SJCRH30 (cell line): ENCODE results near the gene PHYHD1. TPM values are rescaled to one million over a fixed set of nuclear protein-coding genes. Genes with fewer than 3 reads are reported as not detected.
"Not testable (repeated sequence)": the region's sequence is repeated elsewhere in the genome, so short reads cannot be mapped to it uniquely, and the experiment has no call there.

Experiments
- DNase-seq, 2 experiments: peaks; one replicate each; pipeline ENCODE4 v3.0.0-alpha.2; 2015 to 2020
- H3K27ac ChIP-seq: fragments of 250-450 bp; sonication (Bioruptor Pico); 2 replicates; pipeline ENCODE4 v1.5.1; 2020; ENCODE audit warnings: mild to moderate bottlenecking, moderate library complexity
- H3K27me3 ChIP-seq: fragments of 250-450 bp; sonication (Bioruptor Pico); 2 replicates; pipeline ENCODE4 v1.5.1; 2020; ENCODE audit warnings: mild to moderate bottlenecking, moderate library complexity
- H3K36me3 ChIP-seq: fragments of 250-450 bp; sonication (Bioruptor Pico); 2 replicates; pipeline ENCODE4 v1.5.1; 2020; ENCODE audit warnings: mild to moderate bottlenecking, moderate library complexity
- H3K4me1 ChIP-seq: fragments of 250-450 bp; sonication (Bioruptor Pico); 2 replicates; pipeline ENCODE4 v1.5.1; 2020; ENCODE audit warnings: mild to moderate bottlenecking, moderate library complexity
- H3K4me3 ChIP-seq: fragments of 250-450 bp; sonication (Bioruptor Pico); 2 replicates; pipeline ENCODE4 v1.5.1; 2020; ENCODE audit warnings: mild to moderate bottlenecking, moderate library complexity
- H3K9me3 ChIP-seq: fragments of 250-450 bp; sonication (Bioruptor Pico); replicated peaks from 2 replicates; pipeline ENCODE4 v1.5.1; 2020; ENCODE audit warnings: mild to moderate bottlenecking, moderate library complexity
- total RNA-seq: library from RNA; depleted of rRNA; stranded (reverse); fragments of >200 nt; shearing (Covaris generic); gene quantifications from 2 replicates; pipeline ENCODE4 v1.2.3, GENCODE V29; 2014; rRNA removed

PHYHD1 gene
- total RNA-seq, 1 experiment from 2014 or later = 23.2 TPM

DNA sequence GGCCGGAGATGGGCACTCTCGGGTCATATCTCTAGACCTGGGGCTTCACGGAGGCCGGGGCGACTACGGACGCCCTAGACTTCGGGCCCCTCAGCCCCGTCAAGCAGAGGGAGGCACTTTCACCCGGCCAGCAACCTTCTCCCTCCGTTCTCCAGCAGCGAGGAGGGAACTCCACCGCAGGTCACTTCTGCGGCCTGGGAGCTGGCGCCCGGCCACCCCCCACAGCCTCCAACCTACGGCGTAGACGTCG lies 26.4 kb downstream of the PHYHD1 start:
- H3K36me3 ChIP-seq = peaks cover 32% of the 10 kb centered on the region
- H3K9me3 ChIP-seq = no peaks in the 10 kb centered on the region
- no peaks in the 10 kb centered on the region for H3K27me3 ChIP-seq
- DNase-seq = no peak
- H3K27ac ChIP-seq = peak overlapping the region; percentile 82
- peaks cover 6% of the 10 kb centered on the region for H3K4me1 ChIP-seq
- peak overlapping the region; percentile 95 for H3K4me3 ChIP-seq

- Histone ChIP-seq H3K4me3 (peak within 1 kb of the TSS; percentile 95), H3K36me3 (peaks cover 36% of the 10 kb centered on the region), H3K4me1 (peaks cover 6% of the 10 kb centered on the region), H3K27me3 (no peaks in the 10 kb centered on the region; the same call in 1 of the 2 replicates), H3K9me3 (no peaks in the 10 kb centered on the region), H3K27ac (peak within 1 kb of the TSS; percentile 82)
- DNase-seq = peak; percentile 97
Measured at GRCh38 chr9:128947527-128948301, 26.9 kb downstream of the PHYHD1 start, which contains the start of the genes DOLK and NUP188. Gene DOLK (minus strand): TSS chr9:128947603. CDS start chr9:128947303, 300 bp downstream. Gene NUP188 (plus strand): TSS chr9:128947699. CDS start chr9:128947720, 21 bp downstream.

GRCh38 chr9:128961403-128961802 lies 40.6 kb downstream of the PHYHD1 start:
- not testable (repeated sequence) for H3K4me1 ChIP-seq, H3K27ac ChIP-seq, H3K4me3 ChIP-seq, H3K27me3 ChIP-seq, DNase-seq, H3K9me3 ChIP-seq
- peaks cover 86% of the 10 kb centered on the region for H3K36me3 ChIP-seq

DNA sequence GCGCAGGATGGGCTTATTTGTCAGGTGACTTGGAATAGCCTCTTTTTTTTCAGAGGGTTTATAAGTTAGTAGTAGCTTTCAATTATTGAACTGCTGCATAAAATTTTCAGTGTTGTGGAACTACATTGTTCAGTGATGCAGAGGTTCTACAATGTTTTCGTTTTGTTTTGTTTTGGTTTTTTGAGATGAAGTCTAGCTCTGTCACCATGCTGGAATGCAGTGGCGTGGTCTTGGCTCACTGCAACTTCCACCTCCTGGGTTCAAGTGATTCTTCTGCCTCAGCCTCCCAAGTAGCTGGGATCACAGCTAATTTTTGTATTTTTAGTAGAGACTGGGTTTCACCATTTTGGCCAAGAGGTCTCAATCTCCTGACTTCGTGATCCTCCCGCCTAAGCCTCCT lies 48.7 kb downstream of the PHYHD1 start:
- DNase-seq = no peak
- Histone ChIP-seq H3K4me3 (no peak overlapping the region), H3K4me1 (no peaks in the 10 kb centered on the region), H3K27me3 (no peaks in the 10 kb centered on the region), H3K36me3 (peaks cover 94% of the 10 kb centered on the region), H3K9me3 (no peaks in the 10 kb centered on the region), H3K27ac (no peak overlapping the region)

GRCh38 chr9:128972956-128973355 lies 52.2 kb downstream of the PHYHD1 start:
- DNase-seq = no peak
- Histone ChIP-seq H3K27me3 (no peaks in the 10 kb centered on the region), H3K4me3 (no peak overlapping the region), H3K27ac (no peak overlapping the region), H3K36me3 (peaks cover 95% of the 10 kb centered on the region), H3K4me1 (no peaks in the 10 kb centered on the region), H3K9me3 (no peaks in the 10 kb centered on the region)

GRCh38 chr9:128979111-128979510 lies 58.3 kb downstream of the PHYHD1 start:
- Histone ChIP-seq H3K27me3 (no peaks in the 10 kb centered on the region), H3K4me3 (no peak overlapping the region), H3K4me1 (no peaks in the 10 kb centered on the region), H3K36me3 (peaks cover 88% of the 10 kb centered on the region), H3K27ac (no peak overlapping the region), H3K9me3 (no peaks in the 10 kb centered on the region)
- no peak for DNase-seq

- no peak for DNase-seq
- Histone ChIP-seq H3K9me3 (no peaks in the 10 kb centered on the region), H3K4me3 (no peak overlapping the region), H3K4me1 (peaks cover 14% of the 10 kb centered on the region), H3K27ac (no peak overlapping the region), H3K27me3 (no peaks in the 10 kb centered on the region), H3K36me3 (peaks cover 88% of the 10 kb centered on the region)
Measured at GRCh38 chr9:128983536-128983935, 62.8 kb downstream of the PHYHD1 start.

GRCh38 chr9:128986671-128987070 lies 65.9 kb downstream of the PHYHD1 start:
- no peak overlapping the region for H3K4me3 ChIP-seq
- no peaks in the 10 kb centered on the region for H3K9me3 ChIP-seq
- H3K36me3 ChIP-seq = peaks cover 89% of the 10 kb centered on the region
- peaks cover 14% of the 10 kb centered on the region for H3K4me1 ChIP-seq
- H3K27me3 ChIP-seq = no peaks in the 10 kb centered on the region
- H3K27ac ChIP-seq = no peak overlapping the region
- no peak for DNase-seq

DNA sequence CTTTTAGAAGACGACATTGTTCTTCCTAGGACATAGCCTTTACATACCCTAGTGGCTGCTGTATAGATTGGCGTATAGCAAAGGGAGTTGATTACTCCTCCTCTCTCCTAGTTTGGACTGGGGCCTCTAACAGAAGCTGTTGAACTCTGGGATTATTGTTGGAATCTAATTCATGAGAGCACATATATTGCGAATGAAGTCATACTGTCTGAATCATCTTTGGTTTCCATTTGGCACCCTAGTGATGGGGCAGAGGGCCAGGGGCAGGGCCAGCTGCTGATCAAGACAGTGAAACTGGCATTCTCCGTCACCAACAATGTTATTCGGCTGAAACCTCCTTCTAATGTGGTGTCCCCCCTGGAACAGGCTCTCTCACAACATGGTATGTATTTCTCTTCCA lies 67.0 kb downstream of the PHYHD1 start:
- H3K27me3 ChIP-seq = no peaks in the 10 kb centered on the region
- peak overlapping the region; percentile 25 for H3K27ac ChIP-seq
- DNase-seq = peak; percentile 65 to 75
- H3K4me3 ChIP-seq = no peak overlapping the region
- H3K36me3 ChIP-seq = peaks cover 86% of the 10 kb centered on the region
- H3K9me3 ChIP-seq = no peaks in the 10 kb centered on the region
- H3K4me1 ChIP-seq = peaks cover 14% of the 10 kb centered on the region

Other genes with a start within 250 kb of the PHYHD1 start
- gene SET, start 231.8 kb upstream of the PHYHD1 start, total RNA-seq = 1,089 and 1,149 TPM in 2 replicates
- 15.8 and 20.2 TPM in 2 replicates for gene PKN3, start 218.5 kb upstream of the PHYHD1 start, total RNA-seq
- gene ZDHHC12, start 196.9 kb upstream of the PHYHD1 start, total RNA-seq = 35.0 and 37.4 TPM in 2 replicates
- gene ZER1, start 149.1 kb upstream of the PHYHD1 start, total RNA-seq = 18.8 and 19.9 TPM in 2 replicates
- gene TBC1D13, start 133.7 kb upstream of the PHYHD1 start, total RNA-seq = 21.0 and 21.3 TPM in 2 replicates
- 14.8 and 21.2 TPM in 2 replicates for gene ENDOG, start 102.5 kb upstream of the PHYHD1 start, total RNA-seq
- 38.3 and 38.5 TPM in 2 replicates for gene SPOUT1, start 91.2 kb upstream of the PHYHD1 start, total RNA-seq
- gene KYAT1, start 39.0 kb upstream of the PHYHD1 start, total RNA-seq = 8.4 and 9.4 TPM in 2 replicates
- gene LRRC8A, start 38.8 kb upstream of the PHYHD1 start, total RNA-seq = 50.8 and 54.2 TPM in 2 replicates
- gene DOLK, start 26.6 kb downstream of the PHYHD1 start, total RNA-seq = 21.9 and 24.9 TPM in 2 replicates
- gene NUP188, start 26.7 kb downstream of the PHYHD1 start, total RNA-seq = 132 and 136 TPM in 2 replicates
- 21.1 and 26.7 TPM in 2 replicates for gene SH3GLB2, start 107.3 kb downstream of the PHYHD1 start, total RNA-seq
- 28.9 and 32.5 TPM in 2 replicates for gene MIGA2, start 115.6 kb downstream of the PHYHD1 start, total RNA-seq
- 39.0 and 42.7 TPM in 2 replicates for gene DOLPP1, start 160.1 kb downstream of the PHYHD1 start, total RNA-seq
- 13.9 and 15.2 TPM in 2 replicates for gene CRAT, start 189.8 kb downstream of the PHYHD1 start, total RNA-seq
- gene PTPA, start 190.4 kb downstream of the PHYHD1 start, total RNA-seq = 79.7 and 81.8 TPM in 2 replicates